Measurements from ENCODE around the gene NRXN3.

GRCh38 chr14:78683206-78683605 is 513.0 kb downstream of the NRXN3 start:
- TF ChIP-seq GATA2 (IDR thresholded peaks at IDR 0.05; ENCODE audit: low read depth, low read length) (no peak), GATA3 (IDR thresholded peaks at IDR 0.05; ENCODE audit: low read depth, low read length) (no peak)

All from SH-SY5Y (cell line).